NT2/D1 (cell line): ENCODE data around the gene STK31.
"Not testable (repeated sequence)": the region's sequence is repeated elsewhere in the genome, so short reads cannot be mapped to it uniquely, and the experiment has no call there.

Source experiments
- DNase-seq: peaks from one replicate; pipeline ENCODE4 v3.0.0-alpha.2; 2011; ENCODE audit warnings: low read depth, low spot score
- H3K27me3 ChIP-seq: 2 replicates; pipeline ENCODE4 v1.6.0; 2011; ENCODE audit warnings: mild to moderate bottlenecking; ENCODE audit not compliant: insufficient read length, insufficient read depth
- H3K36me3 ChIP-seq: 2 replicates; pipeline ENCODE4 v1.6.1; 2011; ENCODE audit warnings: mild to moderate bottlenecking, low read length, mixed read lengths; ENCODE audit not compliant: insufficient read depth, insufficient read length
- H3K4me1 ChIP-seq: 2 replicates; pipeline ENCODE4 v1.5.1; 2011; ENCODE audit not compliant: insufficient read depth, insufficient read length
- H3K4me3 ChIP-seq: 2 replicates; pipeline ENCODE4 v1.5.1; 2011; ENCODE audit warnings: low read depth; ENCODE audit not compliant: insufficient read length
- H3K9ac ChIP-seq: 2 replicates; pipeline ENCODE4 v1.6.0; 2011; ENCODE audit warnings: low read depth; ENCODE audit not compliant: insufficient read length
- H3K9me3 ChIP-seq: 2 replicates; pipeline ENCODE4 v1.5.1; 2011; ENCODE audit warnings: mild to moderate bottlenecking, low read length; ENCODE audit not compliant: insufficient read depth
- SUZ12 ChIP-seq: IDR thresholded peaks from 2 replicates; pipeline ENCODE4 v1.6.1; 2011; ENCODE audit not compliant: insufficient read length, insufficient read depth; ENCODE audit errors: extremely low read depth
- YY1 ChIP-seq: IDR thresholded peaks from 2 replicates; pipeline ENCODE4 v1.6.1; 2011; ENCODE audit not compliant: insufficient read length, insufficient read depth
- ZNF274 ChIP-seq: IDR thresholded peaks from 2 replicates; pipeline ENCODE4 v1.6.1; 2011; ENCODE audit warnings: mild to moderate bottlenecking, low read depth, low read length

STK31 gene

DNA sequence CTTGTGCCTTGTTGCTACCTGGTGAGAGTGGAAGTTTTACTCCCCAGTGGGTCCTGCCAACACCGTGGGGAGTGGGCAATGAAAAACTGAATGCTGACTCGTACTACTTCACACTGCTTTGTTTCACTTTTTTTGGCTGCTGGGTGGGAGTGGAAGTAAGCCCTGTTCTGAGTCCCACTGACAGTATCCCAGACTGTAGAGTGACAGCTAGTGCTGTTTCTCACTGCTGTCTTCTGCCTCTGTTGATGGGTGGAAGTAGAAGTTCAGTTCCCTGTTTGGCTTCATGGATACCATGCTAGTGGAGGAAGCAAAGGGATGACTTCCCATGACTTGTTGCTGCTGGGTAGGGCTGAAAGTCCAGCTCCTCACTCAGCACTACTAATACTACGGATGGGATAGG, 98.4 kb downstream of the STK31 start:
- TF ChIP-seq ZNF274 (no peak), SUZ12 (no peak), YY1 (no peak)
- Histone ChIP-seq H3K27me3 (no peaks in the 10 kb centered on the region), H3K4me1 (no peaks in the 10 kb centered on the region), H3K36me3 (no peaks in the 10 kb centered on the region), H3K4me3 (no peak overlapping the region), H3K9ac (no peak overlapping the region), H3K9me3 (peaks cover 10% of the 10 kb centered on the region)
- DNase-seq: no peak

DNA sequence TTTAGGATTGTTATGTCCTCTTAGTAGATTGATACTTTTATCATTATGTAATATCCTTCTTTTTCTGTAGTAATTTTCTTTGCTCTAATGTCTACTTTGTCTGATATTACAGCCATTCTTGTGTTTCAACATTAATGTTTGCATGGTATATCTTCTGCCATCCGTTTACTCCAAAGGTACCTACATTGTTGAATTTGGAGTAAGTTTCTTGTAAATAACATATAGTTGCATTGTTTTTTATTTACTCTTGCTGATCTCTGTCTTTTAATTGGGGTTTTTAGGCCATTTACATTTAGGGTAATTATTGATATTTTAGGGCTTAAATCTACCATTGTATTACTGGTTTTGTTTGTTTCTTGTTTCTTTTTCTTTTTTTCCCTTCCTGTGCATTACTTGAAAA, 100.1 kb downstream of the STK31 start:
- no peaks in the 10 kb centered on the region for H3K36me3 ChIP-seq
- H3K9ac ChIP-seq: no peak overlapping the region
- no peak overlapping the region for H3K4me3 ChIP-seq
- H3K4me1 ChIP-seq: no peaks in the 10 kb centered on the region
- H3K27me3 ChIP-seq: no peaks in the 10 kb centered on the region
- TF ChIP-seq SUZ12 (no peak), ZNF274 (no peak), YY1 (no peak)
- no peak for DNase-seq
- peaks cover 10% of the 10 kb centered on the region for H3K9me3 ChIP-seq

DNA sequence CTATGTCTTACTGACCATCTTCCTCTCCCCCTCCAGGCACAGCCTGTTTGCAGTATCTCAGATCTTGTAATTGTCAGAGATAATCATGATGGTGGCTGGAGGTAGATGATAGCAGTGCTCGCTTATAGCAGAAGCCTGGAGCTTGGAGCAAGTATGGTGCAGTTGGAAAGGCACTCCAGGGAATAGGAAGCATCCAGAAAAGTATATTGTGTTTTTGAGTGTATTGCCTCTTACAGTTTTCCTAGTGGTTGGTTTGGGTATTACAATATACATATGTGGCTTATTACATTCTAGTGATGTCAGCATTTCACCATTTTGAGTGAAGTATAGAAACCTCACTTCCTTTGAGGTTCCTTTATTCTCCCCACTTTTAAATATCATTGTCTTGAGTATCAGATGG, 101.5 kb downstream of the STK31 start:
- Histone ChIP-seq H3K4me3 (no peak overlapping the region), H3K9ac (no peak overlapping the region), H3K27me3 (no peaks in the 10 kb centered on the region), H3K36me3 (no peaks in the 10 kb centered on the region), H3K4me1 (no peaks in the 10 kb centered on the region), H3K9me3 (peaks cover 10% of the 10 kb centered on the region)
- no peak for TF ChIP-seq SUZ12
- TF ChIP-seq ZNF274: no peak
- no peak for TF ChIP-seq YY1
- no peak for DNase-seq

DNA sequence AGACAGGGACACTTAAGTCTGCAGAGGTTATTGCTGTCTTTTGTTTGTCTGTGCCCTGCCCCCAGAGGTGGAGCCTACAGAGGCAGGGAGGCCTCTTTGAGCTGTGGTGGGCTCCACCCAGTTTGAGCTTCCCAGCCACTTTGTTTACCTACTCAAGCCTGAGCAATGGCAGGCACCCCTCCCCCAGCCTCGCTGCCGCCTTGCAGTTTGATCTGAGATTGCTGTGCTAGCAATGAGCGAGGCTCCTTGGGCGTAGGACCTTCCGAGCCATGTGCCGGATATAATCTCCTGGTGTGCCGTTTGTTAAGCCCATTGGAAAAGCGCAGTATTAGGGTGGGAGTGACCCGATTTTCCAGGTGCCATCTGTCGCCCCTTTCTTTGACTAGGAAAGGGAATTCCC, 118.1 kb downstream of the STK31 start:
- H3K36me3 ChIP-seq, H3K27me3 ChIP-seq, DNase-seq, H3K9ac ChIP-seq, H3K4me3 ChIP-seq, H3K4me1 ChIP-seq: not testable (repeated sequence)
- H3K9me3 ChIP-seq: peaks cover 30% of the 10 kb centered on the region

DNA sequence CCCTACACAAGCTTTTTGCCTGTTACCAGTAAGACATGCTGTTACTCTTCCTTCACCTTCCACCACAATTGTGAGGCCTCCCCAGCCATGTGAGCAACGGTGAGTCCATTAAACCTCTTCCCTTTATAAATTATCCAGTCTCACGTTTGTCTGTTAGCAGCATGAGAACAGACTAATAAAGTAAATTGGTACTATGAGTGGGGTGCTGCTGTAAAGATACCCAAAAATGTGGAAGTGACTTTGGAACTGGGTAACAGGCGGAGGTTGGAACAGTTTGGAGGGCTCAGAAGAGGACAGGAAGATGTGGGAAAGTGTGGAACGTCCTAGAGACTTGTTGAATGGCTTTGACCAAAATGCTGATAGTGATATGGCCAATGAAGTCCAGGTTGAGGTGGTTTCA, 122.7 kb downstream of the STK31 start:
- DNase-seq, H3K36me3 ChIP-seq, H3K4me1 ChIP-seq, H3K4me3 ChIP-seq, H3K9ac ChIP-seq, H3K27me3 ChIP-seq: not testable (repeated sequence)
- H3K9me3 ChIP-seq: peaks cover 71% of the 10 kb centered on the region

DNA sequence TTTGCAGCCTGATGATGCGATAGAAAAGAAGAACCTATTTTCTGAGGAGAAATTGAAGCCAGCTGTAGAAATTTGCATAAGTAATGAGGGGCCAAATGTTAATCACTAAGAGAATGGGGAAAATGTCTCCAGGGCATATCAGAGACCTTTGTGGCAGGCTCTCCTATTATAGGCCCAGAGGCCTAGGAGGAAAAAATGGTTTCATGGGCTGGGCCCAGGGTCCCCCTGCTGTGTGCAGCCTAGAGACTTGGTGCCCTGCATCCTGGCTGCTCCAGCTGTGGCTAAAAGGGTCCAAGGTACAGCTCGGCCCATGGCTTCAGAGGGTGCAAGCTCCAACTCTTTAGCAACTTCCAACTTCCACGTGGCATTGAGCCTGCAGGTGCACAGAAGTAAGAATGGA, 123.4 kb downstream of the STK31 start:
- H3K36me3 ChIP-seq: no peaks in the 10 kb centered on the region
- peaks cover 71% of the 10 kb centered on the region for H3K9me3 ChIP-seq
- TF ChIP-seq SUZ12 (no peak), YY1 (no peak), ZNF274 (no peak)
- H3K9ac ChIP-seq: no peak overlapping the region
- no peak overlapping the region for H3K4me3 ChIP-seq
- no peaks in the 10 kb centered on the region for H3K4me1 ChIP-seq
- no peaks in the 10 kb centered on the region for H3K27me3 ChIP-seq
- no peak for DNase-seq

DNA sequence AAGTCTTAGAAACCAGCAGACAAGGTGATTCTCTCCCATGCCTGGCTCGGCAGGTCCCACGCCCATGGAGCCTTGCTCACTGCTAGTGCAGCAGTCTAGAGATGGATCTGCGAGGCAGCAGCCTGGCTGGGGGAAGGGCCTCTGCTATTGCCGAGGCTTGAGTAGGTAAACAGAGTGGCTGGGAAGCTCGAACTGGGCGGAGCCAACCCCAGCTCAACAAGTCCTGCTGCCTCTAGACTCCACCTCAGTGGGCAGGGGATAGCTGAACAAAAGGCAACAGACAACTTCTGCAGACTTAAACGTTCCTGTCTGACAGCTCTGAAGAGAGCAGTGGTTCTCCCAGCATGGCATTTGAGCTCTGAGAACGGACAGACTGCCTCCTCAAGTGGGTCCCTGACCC, 134.8 kb downstream of the STK31 start:
- peaks cover 18% of the 10 kb centered on the region for H3K9me3 ChIP-seq
- not testable (repeated sequence) for H3K4me1 ChIP-seq, H3K4me3 ChIP-seq, H3K36me3 ChIP-seq, H3K9ac ChIP-seq, H3K27me3 ChIP-seq
- DNase-seq: peak; percentile 49

DNA sequence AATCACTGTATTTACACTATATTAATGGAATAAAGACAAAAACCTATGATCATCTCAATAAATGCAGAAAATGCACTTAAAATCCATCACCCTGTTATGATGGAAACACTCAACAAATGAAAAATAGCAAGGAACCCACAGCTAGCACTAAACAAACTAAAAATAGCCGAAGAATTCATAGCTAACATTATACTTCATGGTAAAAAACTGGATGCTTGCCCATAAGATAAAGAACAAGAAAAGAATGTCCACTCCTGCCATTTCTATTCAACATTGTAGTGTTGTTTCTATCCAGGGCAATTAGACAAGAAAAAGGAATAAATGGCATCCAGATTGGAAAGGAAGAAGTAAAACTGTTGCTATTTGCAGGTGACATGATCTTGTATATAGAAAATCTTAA, 142.1 kb downstream of the STK31 start:
- DNase-seq: no peak
- H3K4me1 ChIP-seq: no peaks in the 10 kb centered on the region
- TF ChIP-seq SUZ12 (no peak), ZNF274 (no peak), YY1 (no peak)
- no peaks in the 10 kb centered on the region for H3K36me3 ChIP-seq
- H3K9me3 ChIP-seq: 0 out of 2 replicates have a peak, but pooled peaks cover 6% of the 10 kb centered on the region
- no peak overlapping the region for H3K9ac ChIP-seq
- H3K27me3 ChIP-seq: no peaks in the 10 kb centered on the region
- no peak overlapping the region for H3K4me3 ChIP-seq
